NCI-H345 treated with DMSO at 0.1 percent for 48 hours (cell line): ENCODE results near the gene EDDM3A.
"Not testable (repeated sequence)": the region's sequence is repeated elsewhere in the genome, so short reads cannot be mapped to it uniquely, and the experiment has no call there.

Experiments used
- DNase-seq: peaks from one replicate; lab custom pipeline; 2025; ENCODE audit not compliant: unreplicated experiment; lab: John Stamatoyannopoulos, UW

EDDM3A gene, protein sequence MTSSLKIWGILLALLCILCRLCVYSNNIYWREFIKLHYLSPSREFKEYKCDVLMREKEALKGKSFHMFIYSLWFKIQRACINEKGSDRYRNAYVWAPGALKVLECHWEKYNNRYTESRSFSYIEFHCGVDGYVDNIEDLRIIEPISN

GRCh38 chr14:20745571-20746358 lies at the start of gene EDDM3A:
Gene EDDM3A, plus strand, starts transcription at chr14:20745887. Its CDS starts 1,694 bp downstream, at chr14:20747581.
- DNase-seq: no peak

DNA sequence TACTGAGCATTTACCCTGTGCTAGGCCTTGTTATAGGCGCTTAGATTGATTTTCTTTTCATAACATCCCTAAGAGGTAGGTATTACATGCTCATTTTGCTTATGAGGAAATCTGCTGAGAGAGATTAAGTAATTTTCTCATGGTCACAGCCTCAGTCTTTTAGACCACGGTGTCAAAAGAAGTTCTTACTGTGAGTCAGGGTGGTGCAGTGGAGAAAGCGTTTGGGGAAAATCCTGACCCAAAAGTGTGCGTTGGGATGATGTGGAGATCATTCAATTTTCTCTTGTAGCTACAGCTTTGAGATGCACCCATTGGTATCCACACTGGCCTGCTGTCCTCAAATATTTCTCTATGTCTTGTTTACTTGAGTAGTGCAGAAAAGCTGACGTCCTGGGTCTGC lies 48.9 kb upstream of the EDDM3A start:
- no peak for DNase-seq

DNA sequence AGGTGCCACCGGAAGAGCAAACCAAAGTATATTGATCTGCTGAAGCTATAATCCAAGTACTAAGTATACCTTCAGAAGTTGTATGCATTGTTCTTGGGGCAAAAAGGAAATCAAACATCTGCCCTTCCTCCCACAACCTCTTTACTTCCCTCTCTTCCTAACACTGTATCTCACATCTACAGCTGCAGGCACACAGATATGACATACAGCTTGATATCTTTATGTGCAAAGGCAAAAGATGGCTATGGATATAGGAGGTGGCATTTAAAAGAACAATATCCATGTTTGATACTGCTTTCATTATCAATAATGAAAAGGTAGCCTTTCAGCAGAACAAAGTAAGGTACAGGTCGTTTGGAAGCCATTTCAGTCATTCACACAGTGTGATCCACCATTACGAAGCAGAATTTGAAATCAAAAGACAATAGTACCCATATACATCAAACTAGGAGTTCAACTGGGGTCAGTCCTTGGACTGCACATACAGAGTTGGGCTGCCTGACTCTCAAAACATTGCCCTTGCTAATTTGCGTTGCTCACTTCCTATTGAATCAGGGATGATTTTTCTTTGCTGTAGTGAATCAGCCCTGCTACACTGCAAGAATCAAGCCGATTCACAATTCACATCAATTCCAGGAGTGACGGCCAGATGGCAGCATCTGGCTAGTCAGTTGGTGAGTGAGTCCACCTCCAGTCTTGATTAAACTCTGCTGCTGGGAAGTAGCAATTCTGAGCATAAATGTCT lies 48.2 kb upstream of the EDDM3A start:
- DNase-seq: no peak

DNA sequence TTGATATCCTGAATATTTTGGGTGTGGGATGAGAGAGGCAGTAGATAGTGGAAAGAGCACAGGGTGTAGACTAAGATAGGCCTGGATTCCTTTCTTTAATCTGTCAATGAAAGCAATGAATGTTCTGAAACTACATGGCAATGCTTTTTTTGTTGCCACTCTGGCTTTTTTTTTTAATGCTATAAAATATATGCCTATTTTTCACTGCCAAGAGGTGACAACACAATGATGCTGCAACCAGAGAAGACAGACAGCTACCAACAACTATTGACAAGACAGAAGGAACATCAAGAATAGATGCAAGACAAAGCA lies 47.7 kb upstream of the EDDM3A start:
- DNase-seq: no peak

- DNase-seq: no peak
Observed at GRCh38 chr14:20698934-20699333, 46.8 kb upstream of the EDDM3A start.

DNA sequence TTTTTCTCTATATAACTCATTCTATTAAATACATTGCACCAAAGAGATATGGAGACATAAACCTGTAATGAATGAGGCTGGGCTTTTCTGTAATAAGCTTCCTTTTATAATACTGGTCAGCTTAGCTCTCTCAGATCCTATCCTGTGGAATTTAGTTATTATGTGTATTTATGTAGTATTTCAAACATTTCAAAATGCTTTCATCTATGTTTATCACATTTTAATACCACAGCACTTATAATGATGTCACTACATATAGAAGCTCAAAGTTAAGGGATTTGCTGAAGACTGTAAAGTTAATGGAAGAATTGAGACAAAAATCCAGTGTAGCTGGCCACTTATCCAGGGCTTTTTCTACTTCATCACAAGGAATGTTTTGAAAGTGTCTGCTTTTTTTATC lies 45.8 kb upstream of the EDDM3A start:
- DNase-seq: no peak

GRCh38 chr14:20700965-20701364 lies 44.7 kb upstream of the EDDM3A start:
- DNase-seq: not testable (repeated sequence)

GRCh38 chr14:20706657-20707355 lies 38.9 kb upstream of the EDDM3A start:
- no peak for DNase-seq

- DNase-seq: no peak
Observed at GRCh38 chr14:20707622-20708021, 38.1 kb upstream of the EDDM3A start.

DNA sequence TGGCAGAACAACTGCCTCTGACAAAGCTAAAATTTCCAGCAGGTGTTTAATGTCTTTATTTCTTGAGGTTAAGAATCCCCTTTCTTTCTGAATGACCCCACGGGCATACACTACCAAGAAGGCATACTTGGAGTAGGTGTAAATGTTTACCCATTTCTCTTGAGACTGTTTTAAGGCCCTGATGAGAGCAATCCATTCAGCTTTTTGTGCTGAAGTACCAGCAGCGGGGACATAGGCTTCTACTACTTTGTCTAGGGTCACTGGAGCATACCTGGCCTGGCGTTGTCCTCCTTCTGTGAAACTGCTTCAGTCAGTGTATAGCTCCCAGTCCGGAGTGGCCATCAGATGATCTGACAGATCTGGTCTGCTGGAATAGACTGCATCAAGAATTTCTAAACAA lies 34.4 kb upstream of the EDDM3A start:
- DNase-seq: no peak

DNA sequence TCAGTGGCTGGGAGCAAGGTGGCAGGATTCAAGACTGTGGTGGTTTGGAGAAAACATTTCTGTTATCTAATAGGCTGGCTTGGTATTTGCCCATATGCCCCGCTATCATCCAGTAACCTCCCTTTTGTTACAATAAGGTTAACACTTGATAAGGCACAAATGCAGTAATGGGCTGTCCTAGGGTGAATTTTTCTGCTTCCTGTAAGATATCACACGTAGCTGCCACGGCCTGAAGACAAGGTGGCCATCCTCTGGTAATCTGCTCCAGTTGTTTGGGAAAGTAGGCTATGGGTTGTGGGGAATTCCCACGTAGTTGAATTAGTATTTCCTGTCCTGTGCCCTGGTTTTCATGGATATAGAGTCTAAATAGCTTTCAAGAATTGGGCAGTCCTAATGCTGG lies 34.0 kb upstream of the EDDM3A start:
- no peak for DNase-seq

DNA sequence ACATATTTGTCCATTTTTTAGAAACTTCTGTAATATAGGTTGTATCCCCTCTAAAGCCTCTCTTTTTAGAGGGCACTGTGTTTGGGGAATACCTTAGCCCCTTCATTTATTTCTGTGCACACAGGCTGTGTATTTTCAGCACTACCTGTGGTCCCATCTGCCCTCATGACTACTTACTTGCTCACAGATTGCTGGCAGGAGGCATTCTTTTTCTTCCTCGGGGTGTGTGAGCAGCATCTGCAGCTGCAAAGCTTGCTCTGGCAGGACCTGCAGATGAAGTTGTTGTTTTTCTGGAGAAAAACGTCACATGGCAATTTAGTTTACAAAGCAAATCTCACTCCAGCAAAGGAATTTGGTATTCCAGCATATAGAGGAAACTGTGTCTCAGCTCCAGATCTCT lies 32.8 kb upstream of the EDDM3A start:
- DNase-seq: no peak

DNA sequence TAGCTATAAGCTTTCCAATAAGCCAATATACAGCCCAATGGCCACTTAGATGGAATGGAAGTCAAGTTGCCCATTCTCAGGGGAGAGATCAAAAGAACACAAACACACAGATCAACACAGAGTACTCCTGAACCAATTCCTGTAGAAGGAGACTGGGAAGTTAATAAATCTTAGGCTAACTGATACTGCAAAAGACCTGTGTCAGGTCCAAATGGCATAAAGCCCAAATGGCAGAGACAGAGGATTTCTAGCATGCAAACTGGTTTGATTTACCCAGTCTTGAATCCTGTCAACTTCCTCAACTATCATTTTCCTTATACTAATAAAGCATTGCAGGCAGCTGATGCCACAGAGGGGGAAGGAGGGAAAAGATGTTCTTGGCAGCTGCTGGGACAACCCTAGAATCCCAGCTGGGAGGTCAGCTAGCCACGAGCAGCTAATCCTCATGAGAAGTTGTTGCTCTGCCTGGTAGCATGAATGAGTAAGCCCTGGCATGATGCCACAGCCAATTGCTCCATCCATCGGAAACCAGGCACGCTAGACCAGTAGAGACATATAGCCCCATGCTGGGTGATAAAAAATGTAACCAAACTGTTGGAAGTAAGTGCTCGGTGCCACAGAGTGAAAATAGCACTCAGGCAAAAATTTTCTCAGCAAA lies 31.0 kb upstream of the EDDM3A start:
- DNase-seq: no peak

DNA sequence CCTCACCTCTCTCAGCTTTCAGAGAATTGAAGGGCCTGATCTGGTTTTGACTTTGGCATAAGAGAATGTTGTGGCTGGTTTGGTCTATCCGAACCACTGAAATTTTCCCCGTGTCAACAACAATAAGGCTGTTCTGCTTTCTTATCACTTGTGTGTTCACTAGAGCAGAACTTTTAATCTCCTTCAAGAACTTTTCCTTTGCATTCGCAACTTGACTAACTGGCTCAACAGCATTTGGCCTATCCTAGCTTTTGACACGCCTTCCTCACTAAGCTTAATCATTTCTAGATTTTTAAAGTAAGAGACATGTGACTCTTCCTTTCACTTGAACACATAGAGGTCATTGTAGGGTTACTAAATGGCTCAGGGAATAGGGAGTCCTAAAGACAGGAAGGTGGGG lies 25.9 kb upstream of the EDDM3A start:
- no peak for DNase-seq

DNA sequence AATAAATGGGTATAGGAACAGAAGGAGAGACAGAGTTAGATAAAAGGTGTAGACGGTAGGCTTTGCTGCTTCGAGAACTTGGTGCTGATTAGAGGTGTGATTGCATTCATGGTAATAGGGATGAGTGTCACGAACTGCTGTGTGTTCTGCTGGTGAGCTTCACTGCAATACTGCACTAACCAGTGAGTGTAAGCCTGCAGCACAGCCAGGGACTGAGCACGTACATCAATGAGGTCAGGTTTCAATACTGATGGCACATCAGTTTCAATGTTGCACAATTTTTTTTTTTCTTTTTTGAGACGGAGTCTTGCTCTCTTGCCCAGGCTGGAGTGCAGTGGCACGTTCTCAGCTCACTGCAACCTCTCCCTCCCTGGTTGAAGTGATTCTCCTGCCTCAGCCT lies 24.9 kb upstream of the EDDM3A start:
- no peak for DNase-seq

DNA sequence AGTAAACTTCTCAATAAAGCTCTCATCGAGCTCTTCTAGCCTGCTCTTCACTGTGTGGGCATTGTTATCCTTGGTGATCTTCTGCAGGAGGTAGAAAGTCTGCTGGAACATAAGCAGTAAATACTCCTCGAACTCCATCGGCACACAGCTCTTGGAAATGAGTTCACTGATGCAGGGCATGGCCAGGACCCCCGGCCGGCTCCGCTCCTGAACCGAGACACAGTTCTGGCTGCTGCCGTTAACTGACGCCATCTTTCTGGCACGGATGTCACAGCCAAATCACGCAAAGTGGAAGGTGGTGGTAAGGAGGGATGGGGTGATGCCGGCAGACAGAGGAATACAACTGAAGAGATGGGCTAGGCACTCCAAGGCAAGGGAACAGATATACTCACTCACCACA lies 23.7 kb upstream of the EDDM3A start:
- no peak for DNase-seq

DNA sequence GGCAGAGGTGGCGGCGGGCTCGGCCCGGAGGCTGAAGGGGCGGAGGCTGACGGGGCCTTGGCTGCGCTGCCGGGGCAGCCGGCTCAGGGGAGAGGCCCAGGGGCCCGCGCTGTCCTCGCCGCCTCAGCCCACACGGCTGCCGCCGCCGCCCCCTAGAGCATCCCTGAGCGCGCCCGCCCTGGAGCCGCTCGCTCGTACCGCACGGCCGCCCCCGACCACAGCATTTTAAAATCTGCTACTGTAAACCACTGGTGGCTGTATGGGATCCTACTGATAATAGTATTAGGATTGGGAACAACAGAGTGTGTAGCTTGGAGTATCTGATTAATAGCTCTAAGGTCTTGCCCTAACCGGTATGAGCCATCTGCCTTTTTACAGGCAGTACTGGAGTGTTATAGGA lies 22.2 kb upstream of the EDDM3A start:
- DNase-seq: no peak

GRCh38 chr14:20726121-20726520 lies 19.6 kb upstream of the EDDM3A start:
- DNase-seq: not testable (repeated sequence)

DNA sequence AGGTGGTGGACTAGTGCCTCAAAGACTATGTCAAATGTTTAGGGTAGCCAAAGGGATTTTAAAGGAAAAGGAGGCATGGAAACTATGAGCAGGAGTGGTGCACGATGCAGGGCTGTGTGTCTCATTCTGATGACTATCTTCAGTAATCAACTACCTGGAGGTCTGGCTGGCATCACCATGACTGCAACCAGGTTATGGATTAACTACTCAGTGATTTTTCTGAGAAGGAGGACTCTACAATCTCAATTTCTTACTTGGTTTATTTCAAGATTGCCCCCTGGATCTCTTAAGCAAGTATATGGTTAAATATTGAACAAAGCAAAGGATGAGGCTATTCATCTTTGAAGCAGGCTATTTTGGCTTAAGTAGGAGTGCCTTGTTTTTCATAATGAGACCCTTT lies 19.2 kb upstream of the EDDM3A start:
- DNase-seq: no peak

GRCh38 chr14:20730891-20731290 lies 14.8 kb upstream of the EDDM3A start:
- DNase-seq: no peak

DNA sequence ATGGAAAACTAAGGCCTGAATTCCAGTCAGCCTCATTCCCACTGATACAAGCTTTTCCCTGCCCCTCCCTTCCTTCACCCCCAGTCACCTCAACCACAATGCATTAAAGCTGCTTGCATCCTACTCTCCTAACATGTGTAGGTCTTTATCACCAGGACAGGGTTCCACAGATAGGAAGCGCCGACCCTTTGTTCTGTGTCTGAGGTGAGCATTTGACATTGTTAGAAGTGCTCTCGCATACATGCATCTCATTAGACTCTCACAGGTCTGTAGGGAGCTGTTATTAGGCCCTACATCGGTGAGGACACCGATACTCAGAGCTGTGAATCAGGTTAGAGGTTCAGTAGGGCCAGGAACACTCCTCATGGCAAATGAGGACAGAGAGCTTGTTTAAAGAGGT lies 13.2 kb upstream of the EDDM3A start:
- DNase-seq: no peak
